HepG2 (cell line): ENCODE measurements around the gene FBXO2. TPM values are rescaled to one million over a fixed set of nuclear protein-coding genes. Genes with fewer than 3 reads are reported as not detected.
A peak's percentile ranks its signal among the peaks of the same experiment; 100 is the strongest.

ENCODE experiments used
- ATAC-seq: fragments of 200-7000 bp; cut with Tn5 transposase; 3 replicates; pipeline ENCODE4 v1.9.1; 2020; ENCODE audit warnings: mild to moderate bottlenecking, moderate library complexity
- BruUV-seq: library from RNA; stranded (reverse); fragments of 400-500 nt; replicated peaks from 2 replicates; lab custom pipeline; 2021; lab: Mats Ljungman, UMichigan
- CTCF ChIA-PET: fragments of 300-600 bp; formaldehyde crosslinking; extraction: SDS; loops from one replicate; lab custom pipeline; 2021; ENCODE audit warnings: low total read pairs, inconsistent platforms, low intra/inter-chr PET ratio; lab: Yijun Ruan, JAX
- POLR2A ChIA-PET: fragments of 350-600 bp; sonication (Branson Sonifier 250); formaldehyde crosslinking; loops from one replicate; lab custom pipeline; 2020; ENCODE audit warnings: antibody characterized with exemption, inconsistent platforms; lab: Yijun Ruan, JAX
- DNase-seq: peaks from one replicate; pipeline ENCODE4 v3.0.0-alpha.2; 2015; ENCODE audit warnings: low spot score
- FAIRE-seq: peaks from 3 replicates; lab custom pipeline; 2011; peaks lifted over from hg19 to GRCh38; lab: Jason Lieb, UNC
- H2AFZ ChIP-seq: one replicate; pipeline ENCODE4 v1.6.1; 2011; ENCODE audit warnings: low read length, inconsistent platforms
- H3K27ac ChIP-seq: fragments of 300-600 bp; 3 replicates; pipeline ENCODE4 v1.8.0; 2011; ENCODE audit warnings: mixed run types, mild to moderate bottlenecking, mixed read lengths, low read length, inconsistent platforms; ENCODE audit not compliant: insufficient read depth; ENCODE audit errors: extremely low read length
- H3K27me3 ChIP-seq, 2 experiments: fragments of 200-600 bp in 1 of 2; 2 replicates in 1 of 2; 3 replicates in 1 of 2; pipeline versions ENCODE4 v1.6.0 to v1.8.0; 2011; ENCODE audit warnings: low read length in 2 of 2, mild to moderate bottlenecking in 2 of 2, moderate library complexity in 2 of 2, inconsistent platforms in 1 of 2; ENCODE audit not compliant: insufficient read depth in 2 of 2, control insufficient read depth in 1 of 2
- H3K36me3 ChIP-seq, 2 experiments: fragments of 200-600 bp in 1 of 2; replicated peaks in 1 of 2; 2 replicates in 1 of 2; 3 replicates in 1 of 2; pipeline versions ENCODE4 v1.5.1 to v1.8.0; 2011; ENCODE audit warnings: low read length in 2 of 2, inconsistent platforms in 1 of 2; ENCODE audit not compliant: insufficient read depth in 2 of 2, control insufficient read depth in 1 of 2
- H3K4me1 ChIP-seq: 2 replicates; pipeline ENCODE4 v1.5.1; 2012; ENCODE audit warnings: low read length, inconsistent platforms; ENCODE audit not compliant: insufficient read depth
- H3K4me2 ChIP-seq: 2 replicates; pipeline ENCODE4 v1.6.0; 2011; ENCODE audit warnings: low read depth, low read length, inconsistent platforms
- H3K4me3 ChIP-seq, 3 experiments: fragments of 200-600 bp in 1 of 3; sonication (generic), shearing (Covaris generic) in 1 of 3; replicated peaks in 1 of 3; 2 replicates each; pipeline ENCODE4 v1.5.1; 2011 to 2016; ENCODE audit warnings: low read length in 3 of 3, inconsistent platforms in 2 of 3, low read depth in 2 of 3, mild to moderate bottlenecking in 2 of 3, control low read depth in 1 of 3, mixed read lengths in 1 of 3; ENCODE audit not compliant: insufficient read depth in 1 of 3
- H3K79me2 ChIP-seq: one replicate; pipeline ENCODE4 v1.6.1; 2011; ENCODE audit warnings: low read length, inconsistent platforms; ENCODE audit not compliant: insufficient read depth
- H3K9ac ChIP-seq: 2 replicates; pipeline ENCODE4 v1.6.0; 2011; ENCODE audit warnings: mild to moderate bottlenecking, low read depth, low read length, inconsistent platforms; ENCODE audit not compliant: insufficient read depth
- H3K9me3 ChIP-seq: 2 replicates; pipeline ENCODE4 v1.5.1; 2012; ENCODE audit warnings: mild to moderate bottlenecking, low read length
- H4K20me1 ChIP-seq: 2 replicates; pipeline ENCODE4 v1.6.0; 2011; ENCODE audit warnings: inconsistent platforms, mild to moderate bottlenecking, low read length, moderate library complexity; ENCODE audit not compliant: insufficient read depth
- CHCHD3 ChIP-seq: sonication (generic); formaldehyde crosslinking; IDR thresholded peaks from 2 replicates; pipeline ENCODE4 v1.8.0; 2022; ENCODE audit warnings: mild to moderate bottlenecking, missing genetic modification reagents, moderate library complexity
- ERF ChIP-seq: IDR thresholded peaks from 2 replicates; pipeline ENCODE4 v1.6.1; 2018; ENCODE audit warnings: missing biosample characterization, missing genetic modification reagents
- HHEX ChIP-seq: IDR thresholded peaks from 2 replicates; pipeline ENCODE4 v1.6.1; 2016; ENCODE audit warnings: control low read depth
- NPAS2 ChIP-seq: sonication (generic); formaldehyde crosslinking; IDR thresholded peaks from 2 replicates; pipeline ENCODE4 v1.8.0; 2022; ENCODE audit warnings: mild to moderate bottlenecking, missing genetic modification reagents, borderline replicate concordance
- NR3C1 ChIP-seq: sonication (generic); formaldehyde crosslinking; IDR thresholded peaks from 2 replicates; pipeline ENCODE4 v1.4.0; 2020; ENCODE audit warnings: missing genetic modification reagents
- TAF15 ChIP-seq: fragments of 200-400 bp; formaldehyde crosslinking; IDR thresholded peaks from one replicate; pipeline ENCODE4 v1.6.1; 2018; ENCODE audit warnings: mild to moderate bottlenecking, low read depth, low read length; ENCODE audit not compliant: poor library complexity, severe bottlenecking
- ZBTB44 ChIP-seq: sonication (generic); formaldehyde crosslinking; IDR thresholded peaks from 2 replicates; pipeline ENCODE4 v1.4.0; 2020; ENCODE audit warnings: missing genetic modification reagents
- ZNF33B ChIP-seq: sonication (generic); formaldehyde crosslinking; IDR thresholded peaks from 2 replicates; pipeline ENCODE4 v1.5.1; 2020; ENCODE audit warnings: mild to moderate bottlenecking, missing genetic modification reagents
- ZNF432 ChIP-seq: sonication (generic); formaldehyde crosslinking; IDR thresholded peaks from 2 replicates; pipeline ENCODE4 v1.5.0; 2020; ENCODE audit warnings: missing genetic modification reagents, mild to moderate bottlenecking, borderline replicate concordance
- ZNF446 ChIP-seq: sonication (generic); formaldehyde crosslinking; IDR thresholded peaks from 2 replicates; pipeline ENCODE4 v1.5.0; 2020; ENCODE audit warnings: mild to moderate bottlenecking, missing genetic modification reagents
- ZNF614 ChIP-seq: IDR thresholded peaks from 2 replicates; pipeline ENCODE4 v1.6.1; 2018; ENCODE audit warnings: missing biosample characterization, missing genetic modification reagents, inconsistent platforms, borderline replicate concordance
- ZNF652 ChIP-seq: IDR thresholded peaks from 2 replicates; pipeline ENCODE4 v1.6.1; 2016; ENCODE audit warnings: low read depth, borderline replicate concordance
- ZNF691 ChIP-seq: sonication (generic); formaldehyde crosslinking; IDR thresholded peaks from 2 replicates; pipeline ENCODE4 v1.4.0; 2020; ENCODE audit warnings: missing genetic modification reagents, low read depth, mild to moderate bottlenecking, borderline replicate concordance
- ZNF879 ChIP-seq: sonication (generic); formaldehyde crosslinking; IDR thresholded peaks from 2 replicates; pipeline ENCODE4 v1.8.1; 2023; ENCODE audit warnings: missing genetic modification reagents
- WGBS: methylation state at CpG from one replicate; pipeline ENCODE4 v1.1.6; 2017; ENCODE audit warnings: low lambda C conversion rate; 5-methylcytosine and 5-hydroxymethylcytosine counted together
- in situ Hi-C: cut with HindIII; loops from 2 replicates; pipeline ENCODE4 v1.10.0; 2017; ENCODE audit warnings: low pct_unique_long_range_greater_than_20kb; ENCODE audit not compliant: extremely low pct_ligation_motif_present
- intact Hi-C: fragments of 100-400 bp; cut with micrococcal nuclease; formaldehyde crosslinking; loops from one replicate; pipeline ENCODE4 v1.10.0; 2022; ENCODE audit not compliant: unreplicated experiment
- polyA plus RNA-seq, 8 experiments: library from polyadenylated mRNA; depleted of rRNA in 3 of 8; stranded (reverse) in 7 of 8; unstranded in 1 of 8; fragments of >200 nt; fragmentation: Illumina TruSeq in 4 of 8; extraction: Trizol in 4 of 8; gene quantifications; 2 replicates each; pipeline versions ENCODE4 v1.2.1 to v1.2.3, GENCODE V29; 2011 to 2016; ENCODE audit warnings: low read depth in 4 of 8, missing spikeins in 1 of 8, mixed read lengths in 1 of 8; ENCODE audit not compliant: insufficient read depth in 1 of 8
- total RNA-seq, 5 experiments: library from RNA; depleted of rRNA; stranded (reverse); fragments of >200 nt; fragmentation: Illumina TruSeq; extraction: Trizol; gene quantifications; 2 replicates each; pipeline ENCODE4 v1.2.3, GENCODE V29; 2016; ENCODE audit warnings: low read depth in 1 of 5
- TF ChIP-seq, protein P1 (sequence below): sonication (generic); formaldehyde crosslinking; IDR thresholded peaks from 2 replicates; pipeline ENCODE4 v1.5.0; 2020; ENCODE audit warnings: missing genetic modification reagents
- TF ChIP-seq, protein P2 (sequence below), 2 experiments: IDR thresholded peaks; 2 replicates each; pipeline ENCODE4 v1.6.1; 2011 to 2012; ENCODE audit warnings: low read length in 2 of 2, borderline replicate concordance in 1 of 2, low read depth in 1 of 2, mild to moderate bottlenecking in 1 of 2, moderate library complexity in 1 of 2

Gene FBXO2
- total and polyA plus RNA-seq, 2 of the 13 experiments (the other 11 are each of a cell fraction or from before 2014, with no cell fraction given) = 79.3 to 112 TPM

DNA sequence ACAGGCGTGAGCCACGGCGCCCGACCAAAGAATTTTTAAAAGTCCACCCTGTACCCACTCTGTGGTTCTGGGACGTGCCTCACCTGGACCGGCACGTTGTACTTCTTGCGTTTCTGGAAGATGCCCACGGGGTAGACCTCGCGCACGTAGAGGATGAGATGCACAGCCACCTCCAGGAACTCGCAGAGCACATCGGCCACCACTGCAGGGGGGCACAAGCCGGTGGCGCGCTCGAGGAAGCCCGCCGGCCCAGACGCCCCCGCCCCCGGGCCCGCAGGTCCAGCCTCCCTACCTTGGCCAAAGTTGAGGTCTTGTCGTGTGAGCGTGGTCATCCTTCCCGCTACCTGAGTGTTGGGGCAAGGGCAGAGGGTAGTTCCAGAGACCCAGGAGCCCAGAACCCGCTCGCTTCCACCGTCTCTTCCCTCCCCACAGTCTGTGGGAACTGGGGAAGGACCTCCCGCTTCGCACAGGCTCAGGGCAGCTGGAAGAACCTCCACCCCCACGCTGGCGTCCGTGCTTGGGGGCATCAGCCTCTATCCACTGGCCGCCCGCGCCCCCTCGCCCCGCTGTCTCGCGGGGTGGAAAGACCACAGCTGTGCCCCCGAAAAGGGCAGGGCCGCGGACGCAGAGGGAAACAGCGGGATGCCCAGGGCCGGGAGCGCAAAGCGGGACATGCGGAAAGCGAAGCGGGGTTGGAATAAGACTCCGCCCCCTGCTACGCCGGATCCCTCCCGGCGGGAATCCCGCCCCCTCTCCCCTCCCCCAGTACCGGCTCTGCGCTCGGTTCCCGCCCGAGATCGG lies 26.2 kb upstream of the FBXO2 start:
- 21% methylated on average over 10 of the region's 65 CpGs for WGBS
- ChIA-PET POLR2A (interaction anchor here (1.1 kb wide), 1 partner anchor 16 kb away, joined by 4 read pairs; the partner anchor contains the start of gene FBXO6), CTCF (no interaction called here)
- DNase-seq (no peak), FAIRE-seq (no peak), ATAC-seq (peak; percentile 58)
- Histone ChIP-seq H3K36me3 (peaks cover 6 to 21% of the 10 kb centered on the region in 2 experiments; a peak in 4 of 5 replicates), H3K9ac (peak overlapping the region; percentile 79), H3K4me3 (peak overlapping the region; percentile 67 to 97 (median 90)), H3K9me3 (no peaks in the 10 kb centered on the region), H3K4me1 (peaks cover 23% of the 10 kb centered on the region), H3K27ac (peak overlapping the region; percentile 43), H3K79me2 (no peaks in the 10 kb centered on the region), H3K4me2 (peak overlapping the region; percentile 99), H2AFZ (no peak overlapping the region), H4K20me1 (no peaks in the 10 kb centered on the region), H3K27me3 (peaks cover 3 to 33% of the 10 kb centered on the region in 2 experiments; a peak in 4 of 5 replicates)
- intact Hi-C loops (no loop called here), in situ Hi-C loops (no loop called here)
- BruUV-seq = no TSS peak
- no peak for TF ChIP-seq ZNF614
- TF ChIP-seq ZNF691 = no peak
- TF ChIP-seq, protein P1, sequence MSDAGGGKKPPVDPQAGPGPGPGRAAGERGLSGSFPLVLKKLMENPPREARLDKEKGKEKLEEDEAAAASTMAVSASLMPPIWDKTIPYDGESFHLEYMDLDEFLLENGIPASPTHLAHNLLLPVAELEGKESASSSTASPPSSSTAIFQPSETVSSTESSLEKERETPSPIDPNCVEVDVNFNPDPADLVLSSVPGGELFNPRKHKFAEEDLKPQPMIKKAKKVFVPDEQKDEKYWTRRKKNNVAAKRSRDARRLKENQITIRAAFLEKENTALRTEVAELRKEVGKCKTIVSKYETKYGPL (CRISPR knock-in tag) = no peak
- no peak for TF ChIP-seq ZNF33B
- TF ChIP-seq ZNF446 (CRISPR knock-in tag) = no peak
- no peak for TF ChIP-seq ZNF432 (CRISPR knock-in tag)
- no peak for TF ChIP-seq HHEX (CRISPR knock-in tag)
- TF ChIP-seq NR3C1 (CRISPR knock-in tag) = no peak
- no peak for TF ChIP-seq ZNF879 (CRISPR knock-in tag)
- no peak for TF ChIP-seq ZNF652 (CRISPR knock-in tag)
- TF ChIP-seq ERF (CRISPR knock-in tag) = peak; percentile 23; the same call in 1 of the 2 replicates
- no peak for TF ChIP-seq CHCHD3 (CRISPR knock-in tag)
- no peak for TF ChIP-seq ZBTB44
- peak; percentile 3 for TF ChIP-seq TAF15
- no peak for TF ChIP-seq NPAS2 (CRISPR knock-in tag)
- TF ChIP-seq, protein P2, sequence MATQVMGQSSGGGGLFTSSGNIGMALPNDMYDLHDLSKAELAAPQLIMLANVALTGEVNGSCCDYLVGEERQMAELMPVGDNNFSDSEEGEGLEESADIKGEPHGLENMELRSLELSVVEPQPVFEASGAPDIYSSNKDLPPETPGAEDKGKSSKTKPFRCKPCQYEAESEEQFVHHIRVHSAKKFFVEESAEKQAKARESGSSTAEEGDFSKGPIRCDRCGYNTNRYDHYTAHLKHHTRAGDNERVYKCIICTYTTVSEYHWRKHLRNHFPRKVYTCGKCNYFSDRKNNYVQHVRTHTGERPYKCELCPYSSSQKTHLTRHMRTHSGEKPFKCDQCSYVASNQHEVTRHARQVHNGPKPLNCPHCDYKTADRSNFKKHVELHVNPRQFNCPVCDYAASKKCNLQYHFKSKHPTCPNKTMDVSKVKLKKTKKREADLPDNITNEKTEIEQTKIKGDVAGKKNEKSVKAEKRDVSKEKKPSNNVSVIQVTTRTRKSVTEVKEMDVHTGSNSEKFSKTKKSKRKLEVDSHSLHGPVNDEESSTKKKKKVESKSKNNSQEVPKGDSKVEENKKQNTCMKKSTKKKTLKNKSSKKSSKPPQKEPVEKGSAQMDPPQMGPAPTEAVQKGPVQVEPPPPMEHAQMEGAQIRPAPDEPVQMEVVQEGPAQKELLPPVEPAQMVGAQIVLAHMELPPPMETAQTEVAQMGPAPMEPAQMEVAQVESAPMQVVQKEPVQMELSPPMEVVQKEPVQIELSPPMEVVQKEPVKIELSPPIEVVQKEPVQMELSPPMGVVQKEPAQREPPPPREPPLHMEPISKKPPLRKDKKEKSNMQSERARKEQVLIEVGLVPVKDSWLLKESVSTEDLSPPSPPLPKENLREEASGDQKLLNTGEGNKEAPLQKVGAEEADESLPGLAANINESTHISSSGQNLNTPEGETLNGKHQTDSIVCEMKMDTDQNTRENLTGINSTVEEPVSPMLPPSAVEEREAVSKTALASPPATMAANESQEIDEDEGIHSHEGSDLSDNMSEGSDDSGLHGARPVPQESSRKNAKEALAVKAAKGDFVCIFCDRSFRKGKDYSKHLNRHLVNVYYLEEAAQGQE (IDR thresholded peaks at IDR 0.05; ENCODE audit: borderline replicate concordance in 1 of 2, low read depth in 1 of 2, low read length in 2 of 2) = no peak
